Keratinocyte (primary cell): ENCODE results near the gene ATAD1. TPM values are rescaled to one million over a fixed set of nuclear protein-coding genes. Genes with fewer than 3 reads are reported as not detected.
A peak's percentile ranks its signal among the peaks of the same experiment; 100 is the strongest.

Experiments used
- DNase-seq: peaks from one replicate; pipeline ENCODE4 v3.0.0-alpha.2; 2011; ENCODE audit warnings: low read depth, missing footprints, low spot score
- FAIRE-seq: peaks from 2 replicates; lab custom pipeline; 2011; peaks lifted over from hg19 to GRCh38; lab: Jason Lieb, UNC
- H2AFZ ChIP-seq: 2 replicates; pipeline ENCODE4 v1.6.0; 2012; ENCODE audit warnings: low read length, control low read depth, inconsistent platforms; ENCODE audit not compliant: control insufficient read depth
- H3K27ac ChIP-seq: 2 replicates; pipeline ENCODE4 v1.5.1; 2011; ENCODE audit warnings: low read length; ENCODE audit not compliant: control insufficient read depth, insufficient read depth
- H3K27me3 ChIP-seq: 3 replicates; pipeline ENCODE4 v1.6.0; 2011; ENCODE audit warnings: low read length; ENCODE audit not compliant: control insufficient read depth, insufficient read depth; ENCODE audit errors: extremely low read depth
- H3K36me3 ChIP-seq, 2 experiments: 2 replicates in 1 of 2; 3 replicates in 1 of 2; pipeline ENCODE4 v1.5.1; 2011; ENCODE audit warnings: low read length in 2 of 2, mild to moderate bottlenecking in 1 of 2; ENCODE audit not compliant: control insufficient read depth in 2 of 2, insufficient read depth in 2 of 2; ENCODE audit errors: extremely low read depth in 1 of 2
- H3K4me1 ChIP-seq: 3 replicates; pipeline ENCODE4 v1.5.1; 2011; ENCODE audit warnings: low read length; ENCODE audit not compliant: control insufficient read depth, insufficient read depth; ENCODE audit errors: extremely low read depth
- H3K4me2 ChIP-seq: 3 replicates; pipeline ENCODE4 v1.6.0; 2011; ENCODE audit warnings: low read depth, low read length; ENCODE audit not compliant: control insufficient read depth, insufficient read depth; ENCODE audit errors: extremely low read depth
- H3K4me3 ChIP-seq, 3 experiments: fragments of 200-600 bp in 1 of 3; sonication (generic) in 1 of 3; 2 replicates in 2 of 3; 3 replicates in 1 of 3; pipeline ENCODE4 v1.5.1; 2011 to 2016; ENCODE audit warnings: low read length in 3 of 3, mild to moderate bottlenecking in 3 of 3, control low read depth in 2 of 3, inconsistent platforms in 1 of 3, low read depth in 1 of 3, mixed read lengths in 1 of 3, mixed run types in 1 of 3, moderate library complexity in 1 of 3; ENCODE audit not compliant: control insufficient read depth in 2 of 3, insufficient read depth in 2 of 3; ENCODE audit errors: extremely low read depth in 1 of 3
- H3K79me2 ChIP-seq: 2 replicates; pipeline ENCODE4 v1.6.0; 2012; ENCODE audit warnings: low read length; ENCODE audit not compliant: control insufficient read depth, insufficient read depth
- H3K9ac ChIP-seq: 3 replicates; pipeline ENCODE4 v1.6.0; 2011; ENCODE audit warnings: low read length; ENCODE audit not compliant: control insufficient read depth, insufficient read depth; ENCODE audit errors: extremely low read depth
- H3K9me1 ChIP-seq: 3 replicates; pipeline ENCODE4 v1.6.0; 2011; ENCODE audit warnings: low read length; ENCODE audit not compliant: control insufficient read depth, insufficient read depth; ENCODE audit errors: extremely low read depth
- H3K9me3 ChIP-seq: 2 replicates; pipeline ENCODE4 v1.5.1; 2012; ENCODE audit warnings: low read depth, low read length; ENCODE audit not compliant: control insufficient read depth
- H4K20me1 ChIP-seq: 3 replicates; pipeline ENCODE4 v1.6.0; 2011; ENCODE audit warnings: low read length; ENCODE audit not compliant: control insufficient read depth, insufficient read depth; ENCODE audit errors: extremely low read depth
- EZH2 ChIP-seq: IDR thresholded peaks from one replicate; pipeline ENCODE4 v1.6.1; 2012; ENCODE audit warnings: inconsistent platforms, mild to moderate bottlenecking, low read length, moderate library complexity
- dilution Hi-C: fragments of 300-500 bp; cut with MboI; formaldehyde crosslinking; loops from one replicate; pipeline ENCODE4 v1.7.0; 2020; ENCODE audit warnings: low sequenced_read_pairs; ENCODE audit not compliant: extremely low pct_ligation_motif_present
- polyA plus RNA-seq, 5 experiments: library from polyadenylated mRNA; depleted of rRNA in 3 of 5; stranded (reverse) in 3 of 5; stranded (forward) in 1 of 5; unstranded in 1 of 5; fragments of >200 nt; gene quantifications; 1 replicate in 1 of 5; 2 replicates in 3 of 5; 3 replicates in 1 of 5; pipeline versions ENCODE4 v1.2.1 to v1.2.3, GENCODE V29; 2011 to 2012; ENCODE audit warnings: missing spikeins in 2 of 5, low read depth in 1 of 5, low replicate concordance in 1 of 5
- TF ChIP-seq, protein P1 (sequence below), 3 experiments: IDR thresholded peaks in 1 of 3; conservative IDR thresholded peaks in 1 of 3; optimal IDR thresholded peaks in 1 of 3; 2 replicates in 2 of 3; 3 replicates in 1 of 3; pipeline versions ENCODE3 to v1.5.1; 2011; ENCODE audit warnings: low read length in 3 of 3, mild to moderate bottlenecking in 3 of 3, moderate library complexity in 2 of 3, control low read depth in 1 of 3, inconsistent platforms in 1 of 3; ENCODE audit not compliant: insufficient read depth in 2 of 3; ENCODE audit errors: extremely low read depth in 1 of 3

The ATAD1 gene
- polyA plus RNA-seq, 1 donor (not counting 4 experiments of a cell fraction or from before 2014, with no cell fraction given): 51.0 TPM

DNA sequence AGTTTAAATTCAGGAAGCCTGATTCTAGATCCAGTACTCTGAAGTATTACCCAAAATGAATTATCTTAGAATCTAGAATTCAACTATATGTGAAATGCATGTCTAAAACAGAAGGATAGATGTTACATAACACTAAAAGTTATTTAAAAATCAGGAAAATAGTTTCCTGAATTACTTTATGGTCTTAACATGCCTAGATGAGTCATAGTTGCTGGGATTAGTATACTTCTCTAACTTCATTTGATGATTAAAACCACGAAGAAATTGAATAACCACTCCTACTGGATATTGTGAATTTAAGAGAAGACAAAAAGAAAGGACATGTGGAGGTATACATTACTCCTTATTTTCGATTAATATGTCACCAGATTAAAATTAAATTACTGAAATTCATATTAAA is 65.5 kb downstream of the ATAD1 start:
- TF ChIP-seq, protein P1, sequence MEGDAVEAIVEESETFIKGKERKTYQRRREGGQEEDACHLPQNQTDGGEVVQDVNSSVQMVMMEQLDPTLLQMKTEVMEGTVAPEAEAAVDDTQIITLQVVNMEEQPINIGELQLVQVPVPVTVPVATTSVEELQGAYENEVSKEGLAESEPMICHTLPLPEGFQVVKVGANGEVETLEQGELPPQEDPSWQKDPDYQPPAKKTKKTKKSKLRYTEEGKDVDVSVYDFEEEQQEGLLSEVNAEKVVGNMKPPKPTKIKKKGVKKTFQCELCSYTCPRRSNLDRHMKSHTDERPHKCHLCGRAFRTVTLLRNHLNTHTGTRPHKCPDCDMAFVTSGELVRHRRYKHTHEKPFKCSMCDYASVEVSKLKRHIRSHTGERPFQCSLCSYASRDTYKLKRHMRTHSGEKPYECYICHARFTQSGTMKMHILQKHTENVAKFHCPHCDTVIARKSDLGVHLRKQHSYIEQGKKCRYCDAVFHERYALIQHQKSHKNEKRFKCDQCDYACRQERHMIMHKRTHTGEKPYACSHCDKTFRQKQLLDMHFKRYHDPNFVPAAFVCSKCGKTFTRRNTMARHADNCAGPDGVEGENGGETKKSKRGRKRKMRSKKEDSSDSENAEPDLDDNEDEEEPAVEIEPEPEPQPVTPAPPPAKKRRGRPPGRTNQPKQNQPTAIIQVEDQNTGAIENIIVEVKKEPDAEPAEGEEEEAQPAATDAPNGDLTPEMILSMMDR (optimal IDR thresholded peaks at IDR 0.05 in 1 of 3, IDR thresholded peaks at IDR 0.05 in 1 of 3, conservative IDR thresholded peaks at IDR 0.05 in 1 of 3; ENCODE audit: extremely low read depth in 1 of 3, insufficient read depth in 2 of 3, low read length in 3 of 3): no peak
- no peak for TF ChIP-seq EZH2
- dilution Hi-C loops: no loop called here
- Histone ChIP-seq H3K4me1 (peaks cover 10% of the 10 kb centered on the region), H3K36me3 (peaks cover 0 to 12% of the 10 kb centered on the region in 2 experiments), H2AFZ (no peak overlapping the region), H4K20me1 (no peaks in the 10 kb centered on the region), H3K79me2 (no peaks in the 10 kb centered on the region), H3K9me3 (no peaks in the 10 kb centered on the region), H3K27ac (no peak overlapping the region), H3K9me1 (no peaks in the 10 kb centered on the region), H3K4me3 (no peak overlapping the region), H3K9ac (no peak overlapping the region), H3K27me3 (no peaks in the 10 kb centered on the region), H3K4me2 (peak overlapping the region; percentile 8)
- FAIRE-seq (peak; percentile 20), DNase-seq (peak; percentile 23)

DNA sequence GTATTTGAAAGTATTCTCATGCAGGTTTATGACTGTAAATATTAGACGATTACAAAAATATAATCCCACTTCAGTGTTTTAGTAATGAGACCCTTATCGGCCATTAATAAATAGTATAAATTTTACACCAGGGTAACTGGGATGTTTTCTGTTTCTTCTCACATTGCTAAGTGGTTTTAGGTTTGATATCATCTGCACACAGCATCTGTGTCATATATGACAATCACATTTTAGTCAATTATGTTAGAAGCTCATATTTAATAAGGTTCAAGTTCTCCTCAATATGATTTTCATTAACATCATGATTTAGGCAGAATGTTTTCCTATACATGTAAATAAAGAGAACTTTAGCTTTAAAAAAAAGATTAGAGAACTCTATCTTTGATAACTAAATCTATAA is 66.8 kb downstream of the ATAD1 start:
- Histone ChIP-seq H3K4me1 (peaks cover 10% of the 10 kb centered on the region), H2AFZ (no peak overlapping the region), H4K20me1 (no peaks in the 10 kb centered on the region), H3K9ac (no peak overlapping the region), H3K9me1 (no peaks in the 10 kb centered on the region), H3K79me2 (no peaks in the 10 kb centered on the region), H3K27ac (no peak overlapping the region), H3K4me2 (no peak overlapping the region), H3K9me3 (no peaks in the 10 kb centered on the region), H3K27me3 (no peaks in the 10 kb centered on the region), H3K4me3 (no peak overlapping the region), H3K36me3 (peaks cover 0 to 12% of the 10 kb centered on the region in 2 experiments)
- no peak for TF ChIP-seq EZH2
- TF ChIP-seq, protein P1 (optimal IDR thresholded peaks at IDR 0.05 in 1 of 3, IDR thresholded peaks at IDR 0.05 in 1 of 3, conservative IDR thresholded peaks at IDR 0.05 in 1 of 3; ENCODE audit: extremely low read depth in 1 of 3, insufficient read depth in 2 of 3, low read length in 3 of 3): no peak
- FAIRE-seq (no peak), DNase-seq (no peak)
- dilution Hi-C loops: no loop called here
